Measurements from ENCODE around the gene NDRG3. TPM values are rescaled to one million over a fixed set of nuclear protein-coding genes. Genes with fewer than 3 reads are reported as not detected.

NDRG3 gene
- total and polyA plus RNA-seq, 12 donors: 29.0 to 91.4 (median 53.0) TPM

- peaks cover 13 to 24% of the 10 kb centered on the region in 2 donors for H3K4me1 ChIP-seq (replicated peaks in 1 of 2)
- H3K27me3 ChIP-seq: no peaks in the 10 kb centered on the region
- DNase-seq: no peak
- TF ChIP-seq POLR2A (IDR thresholded peaks at IDR 0.05) (no peak), CTCF (IDR thresholded peaks at IDR 0.05) (no peak)
- H3K4me3 ChIP-seq: no peak overlapping the region
- no peaks in the 10 kb centered on the region for H3K9me3 ChIP-seq (replicated peaks in 1 of 3)
- H3K27ac ChIP-seq: peak overlapping the region in 2 of 5 donors; percentile 28 to 47
- H3K36me3 ChIP-seq (replicated peaks in 1 of 2): peaks cover 0 to 11% of the 10 kb centered on the region in 2 donors
- WGBS, 4 donors: 53 to 71% (median 65%) methylated on average over 3 of the region's 3 CpGs
- intact Hi-C loops (cut with DNase I): no loop called here
Measured at GRCh38 chr20:36778831-36779655, 33.2 kb upstream of the NDRG3 start.

- Histone ChIP-seq H3K27me3 (no peaks in the 10 kb centered on the region), H3K36me3 (replicated peaks in 1 of 2) (peaks cover 0 to 2% of the 10 kb centered on the region in 2 donors), H3K4me3 (no peak overlapping the region), H3K9me3 (replicated peaks in 1 of 3) (no peaks in the 10 kb centered on the region), H3K27ac (no peak overlapping the region), H3K4me1 (replicated peaks in 1 of 2) (peaks cover 21 to 28% of the 10 kb centered on the region in 2 donors)
- intact Hi-C loops (cut with DNase I): no loop called here
- WGBS, 4 donors: 80 to 93% (median 88%) methylated on average over 2 to 3 of the region's 3 CpGs
- DNase-seq: no peak
- TF ChIP-seq POLR2A (IDR thresholded peaks at IDR 0.05): no peak
- no peak for TF ChIP-seq CTCF (IDR thresholded peaks at IDR 0.05)
Measured at GRCh38 chr20:36777576-36777975, 31.7 kb upstream of the NDRG3 start.

- intact Hi-C loops (cut with DNase I): no loop called here
- Histone ChIP-seq H3K9me3 (replicated peaks in 1 of 3) (no peaks in the 10 kb centered on the region), H3K4me1 (replicated peaks in 1 of 2) (peaks cover 21 to 30% of the 10 kb centered on the region in 2 donors), H3K27me3 (no peaks in the 10 kb centered on the region), H3K27ac (no peak overlapping the region), H3K36me3 (replicated peaks in 1 of 2) (no peaks in the 10 kb centered on the region), H3K4me3 (no peak overlapping the region)
- TF ChIP-seq CTCF (IDR thresholded peaks at IDR 0.05): no peak
- no peak for TF ChIP-seq POLR2A (IDR thresholded peaks at IDR 0.05)
- whole genome bisulfite sequencing, 4 donors: 70 to 82% (median 76%) methylated on average over 3 of the region's 3 CpGs
- no peak for DNase-seq
Measured at GRCh38 chr20:36777167-36777566, 31.3 kb upstream of the NDRG3 start.

GRCh38 chr20:36775826-36776225, 29.9 kb upstream of the NDRG3 start:
- intact Hi-C loops (cut with DNase I): no loop called here
- H3K4me1 ChIP-seq (replicated peaks in 1 of 2): peaks cover 21 to 30% of the 10 kb centered on the region in 2 donors
- TF ChIP-seq POLR2A (IDR thresholded peaks at IDR 0.05) (no peak), CTCF (IDR thresholded peaks at IDR 0.05) (no peak)
- WGBS, 4 donors: 62 to 78% (median 72%) methylated on average over 3 of the region's 3 CpGs
- H3K27ac ChIP-seq: peak overlapping the region in 2 of 5 donors; percentile 94 to 95
- no peaks in the 10 kb centered on the region for H3K27me3 ChIP-seq
- H3K4me3 ChIP-seq: no peak overlapping the region
- no peak for DNase-seq
- no peaks in the 10 kb centered on the region for H3K36me3 ChIP-seq (replicated peaks in 1 of 2)
- no peaks in the 10 kb centered on the region for H3K9me3 ChIP-seq (replicated peaks in 1 of 3)
